HG03469 (cell line): ENCODE results near the gene ZNF497.
"Not testable (repeated sequence)": the region's sequence is repeated elsewhere in the genome, so short reads cannot be mapped to it uniquely, and the experiment has no call there.

Experiments used
- ATAC-seq: cut with Tn5 transposase; IDR thresholded peaks from one replicate; pipeline ENCODE4 v1.9.1; 2021; ENCODE audit warnings: mild to moderate bottlenecking, moderate library complexity, moderate number of reproducible peaks; ENCODE audit not compliant: unreplicated experiment

Gene ZNF497

DNA sequence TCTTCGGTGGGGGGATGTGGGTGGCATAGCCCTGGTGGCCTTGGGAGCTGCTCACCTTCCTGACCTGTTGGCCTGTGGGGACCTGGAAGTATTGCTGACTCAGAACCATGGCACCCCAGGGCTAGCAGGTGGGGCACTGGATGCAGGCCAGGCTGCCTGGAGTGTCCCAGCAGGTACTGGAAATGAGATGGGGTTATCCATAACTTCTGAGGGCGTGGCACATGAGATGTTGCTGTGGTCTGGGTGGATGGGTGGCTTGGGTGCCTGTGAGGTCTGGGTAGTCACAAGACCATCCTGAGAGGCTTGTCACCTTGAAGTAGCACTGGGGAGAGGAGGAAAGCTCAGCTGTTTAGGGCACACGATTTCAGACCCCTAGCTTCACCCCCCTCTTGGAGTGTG lies 32.3 kb upstream of the ZNF497 start:
- no peak for ATAC-seq

DNA sequence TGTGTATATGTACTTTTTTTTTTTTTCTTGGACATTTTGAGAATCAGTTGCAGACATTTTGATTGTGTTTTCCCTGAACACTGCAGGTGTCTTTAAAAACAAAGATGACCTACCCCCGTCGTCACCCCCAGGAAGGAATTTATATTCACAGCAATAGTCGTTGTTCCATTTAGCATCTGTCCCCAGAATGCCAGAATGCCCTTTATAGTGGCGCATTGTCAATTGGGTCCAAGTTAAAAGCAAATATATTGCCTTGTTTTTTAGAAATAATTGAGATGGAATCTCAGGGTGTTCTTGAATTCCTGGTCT lies 31.1 kb upstream of the ZNF497 start:
- no peak for ATAC-seq

DNA sequence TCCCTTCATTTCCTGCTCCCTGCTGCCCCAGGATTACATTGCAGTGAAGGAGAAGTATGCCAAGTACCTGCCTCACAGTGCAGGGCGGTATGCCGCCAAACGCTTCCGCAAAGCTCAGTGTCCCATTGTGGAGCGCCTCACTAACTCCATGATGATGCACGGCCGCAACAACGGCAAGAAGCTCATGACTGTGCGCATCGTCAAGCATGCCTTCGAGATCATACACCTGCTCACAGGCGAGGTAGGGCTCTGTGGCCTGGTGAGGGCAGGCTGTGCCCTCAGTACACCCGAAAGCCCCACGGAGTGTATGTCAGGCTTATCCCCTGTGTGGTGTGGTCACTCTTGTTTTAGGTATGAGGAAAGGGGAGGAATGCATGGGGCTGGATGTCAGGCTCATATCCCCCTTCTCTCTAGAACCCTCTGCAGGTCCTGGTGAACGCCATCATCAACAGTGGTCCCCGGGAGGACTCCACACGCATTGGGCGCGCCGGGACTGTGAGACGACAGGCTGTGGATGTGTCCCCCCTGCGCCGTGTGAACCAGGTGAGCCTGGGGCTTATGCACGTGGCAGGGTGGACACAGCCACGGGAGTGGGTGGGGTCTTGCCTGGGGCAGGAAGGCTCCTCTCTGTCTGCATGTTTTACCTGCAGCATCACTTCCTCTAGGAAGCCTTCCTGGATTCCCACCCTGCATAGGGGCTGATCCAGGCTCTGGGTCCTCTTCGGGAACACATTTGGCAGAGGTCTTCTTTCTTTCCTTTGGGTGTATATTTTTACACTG lies 30.6 kb upstream of the ZNF497 start:
- no peak for ATAC-seq

DNA sequence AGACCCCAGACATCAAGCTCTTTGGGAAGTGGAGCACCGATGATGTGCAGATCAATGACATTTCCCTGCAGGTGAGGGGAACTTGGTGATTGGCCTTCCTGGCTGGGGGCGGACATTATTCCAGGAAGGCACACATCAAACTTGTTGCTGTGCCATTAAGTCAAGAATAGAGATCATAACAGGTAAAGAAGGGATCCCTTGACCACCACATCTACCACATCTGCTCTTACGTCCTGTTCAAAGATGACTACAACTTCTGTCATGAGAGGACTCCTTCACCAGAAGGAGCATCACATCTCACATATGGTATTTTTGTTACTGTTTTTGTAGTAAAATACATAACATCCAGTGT lies 25.6 kb upstream of the ZNF497 start:
- ATAC-seq, result no peak

DNA sequence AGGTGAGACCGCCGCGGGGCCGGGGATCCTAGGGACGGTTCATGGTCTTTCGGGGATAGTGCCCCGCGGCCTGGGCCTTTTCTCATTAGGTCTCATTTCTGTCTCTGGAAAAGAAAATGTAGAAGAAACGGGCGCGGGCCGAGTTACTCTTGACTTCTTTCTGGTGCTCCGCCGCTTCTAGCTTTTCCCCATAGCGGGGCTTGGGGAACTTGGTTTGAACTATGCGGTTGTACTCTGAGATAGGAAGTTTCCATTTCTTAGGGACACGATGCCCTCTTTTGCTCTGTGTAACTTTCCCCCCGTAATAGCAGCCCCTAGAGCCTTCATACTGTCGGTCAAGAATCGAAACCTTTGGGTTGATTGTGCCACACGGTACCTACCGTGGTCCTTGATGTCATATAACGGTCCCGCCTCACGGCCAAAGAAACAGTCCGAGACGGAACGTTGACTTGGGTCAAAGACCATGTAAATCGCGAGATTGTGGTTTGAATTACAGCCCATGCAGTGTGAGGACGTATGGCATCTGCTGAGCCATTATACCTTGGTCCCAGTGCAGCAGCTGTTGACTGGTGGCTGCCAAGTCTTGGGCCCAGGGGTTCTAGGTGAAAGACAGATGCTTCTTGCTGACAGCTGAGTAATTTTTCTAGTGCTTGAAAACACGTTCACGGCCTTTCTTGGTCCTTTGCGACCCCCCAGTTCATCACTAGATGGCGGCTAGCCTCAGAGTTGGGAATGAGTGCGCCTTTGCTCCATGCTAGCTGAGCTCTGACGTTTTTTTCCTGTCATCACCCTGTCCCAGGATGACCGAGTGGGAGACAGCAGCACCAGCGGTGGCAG lies 25.0 kb upstream of the ZNF497 start:
- no peak for ATAC-seq

DNA sequence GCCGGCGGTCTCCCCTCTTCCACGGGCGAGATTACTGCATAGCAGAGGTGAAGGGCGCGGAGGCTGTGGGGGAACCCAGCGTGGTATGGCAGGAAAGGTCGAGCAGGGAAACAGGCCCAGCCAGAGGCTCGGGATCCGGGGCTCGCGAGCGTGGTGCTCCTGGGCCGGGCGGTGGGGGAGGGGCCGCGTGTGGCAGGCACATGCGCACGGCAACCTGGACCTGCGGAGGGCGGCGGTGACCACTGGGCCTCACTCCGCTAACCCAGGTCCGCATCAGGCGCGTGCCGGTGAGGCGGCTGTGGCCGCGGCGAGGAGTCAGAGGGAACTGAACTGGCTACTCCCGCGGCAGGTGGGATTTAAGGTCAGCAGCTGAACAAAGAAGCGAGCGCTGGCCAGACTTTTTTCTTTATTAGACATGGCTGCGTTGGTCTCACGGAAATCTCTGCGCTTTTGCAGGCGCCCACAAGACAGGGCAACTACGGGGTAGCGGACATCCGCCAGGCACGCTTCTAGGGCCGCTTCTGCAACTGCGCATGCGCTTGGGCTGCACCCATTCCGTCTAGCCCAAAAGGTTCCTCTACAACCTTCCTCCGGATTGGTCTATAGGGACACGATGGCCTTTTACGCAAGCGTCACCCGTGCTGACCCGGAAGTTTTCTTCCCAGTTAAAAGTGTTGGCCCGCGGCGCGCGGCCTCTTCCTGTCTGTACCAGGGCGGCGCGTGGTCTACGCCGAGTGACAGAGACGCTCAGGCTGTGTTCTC lies 24.2 kb upstream of the ZNF497 start, which contains the start of gene RPS5:
TSS of gene RPS5 (plus strand) at position 694 of the 762 bp plus-strand sequence. CDS start 869 bp downstream, outside the sequence.
- ATAC-seq, result peak; percentile 59

DNA sequence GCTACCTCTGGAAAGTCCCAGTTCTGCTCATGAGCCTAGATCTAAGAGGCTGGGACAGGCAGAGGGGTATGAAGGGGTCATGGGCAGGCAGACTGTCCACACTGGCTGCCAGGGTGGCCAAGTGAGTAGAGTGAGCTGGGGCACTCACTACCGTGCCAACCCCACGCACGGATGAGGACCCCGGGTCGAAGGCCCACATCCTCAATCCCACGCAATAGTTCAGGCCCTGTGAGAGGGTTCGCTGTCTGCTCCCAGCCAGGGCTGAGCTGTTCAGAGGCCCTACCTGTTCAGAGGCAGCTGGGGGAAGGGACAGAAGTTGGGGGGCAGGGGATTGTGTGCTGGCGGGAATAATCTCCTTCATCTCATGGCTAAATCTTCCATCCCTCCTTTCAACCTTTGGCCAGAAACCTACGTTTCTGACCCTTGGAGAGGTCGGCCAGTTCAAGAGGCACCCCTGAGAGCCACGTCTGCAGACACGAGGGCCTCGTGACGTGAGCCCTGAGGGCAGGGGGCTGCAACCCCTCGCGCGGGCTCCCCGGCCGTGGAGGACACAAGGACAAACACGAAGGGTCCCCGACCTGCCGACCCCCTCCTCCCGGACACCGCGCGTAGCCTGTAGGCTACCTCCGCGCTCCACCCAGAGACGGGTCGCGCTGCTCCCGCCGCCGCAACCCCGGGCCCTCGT lies 23.5 kb upstream of the ZNF497 start:
- no peak for ATAC-seq

DNA sequence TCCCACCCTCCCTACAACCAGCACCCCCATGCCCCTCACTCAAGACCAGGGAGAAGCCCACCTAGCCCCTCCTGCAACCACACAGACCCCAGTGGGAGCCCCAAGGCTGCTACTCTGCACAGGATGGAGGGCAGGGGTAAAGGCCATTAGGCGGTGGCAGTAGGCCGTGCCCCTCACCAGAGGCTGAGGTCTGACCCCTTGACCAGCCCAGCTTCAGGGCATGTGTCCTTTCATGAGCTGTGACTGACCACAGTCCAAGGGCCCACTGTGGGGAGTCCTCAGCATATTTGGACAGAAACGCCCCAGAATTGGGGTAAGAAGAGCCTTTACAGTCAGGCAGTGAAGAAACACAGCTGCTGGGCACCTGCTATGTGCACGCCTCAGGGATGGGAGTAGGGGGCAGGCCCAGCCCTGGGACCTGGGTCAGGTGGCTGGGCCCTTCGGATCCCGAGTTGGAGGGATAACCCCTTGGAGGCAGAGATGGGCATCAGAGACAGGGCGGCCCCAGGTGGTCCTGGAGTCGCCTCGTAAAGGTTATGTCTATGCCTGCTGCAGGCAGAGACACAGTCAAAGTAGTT lies 22.9 kb upstream of the ZNF497 start:
- no peak for ATAC-seq

DNA sequence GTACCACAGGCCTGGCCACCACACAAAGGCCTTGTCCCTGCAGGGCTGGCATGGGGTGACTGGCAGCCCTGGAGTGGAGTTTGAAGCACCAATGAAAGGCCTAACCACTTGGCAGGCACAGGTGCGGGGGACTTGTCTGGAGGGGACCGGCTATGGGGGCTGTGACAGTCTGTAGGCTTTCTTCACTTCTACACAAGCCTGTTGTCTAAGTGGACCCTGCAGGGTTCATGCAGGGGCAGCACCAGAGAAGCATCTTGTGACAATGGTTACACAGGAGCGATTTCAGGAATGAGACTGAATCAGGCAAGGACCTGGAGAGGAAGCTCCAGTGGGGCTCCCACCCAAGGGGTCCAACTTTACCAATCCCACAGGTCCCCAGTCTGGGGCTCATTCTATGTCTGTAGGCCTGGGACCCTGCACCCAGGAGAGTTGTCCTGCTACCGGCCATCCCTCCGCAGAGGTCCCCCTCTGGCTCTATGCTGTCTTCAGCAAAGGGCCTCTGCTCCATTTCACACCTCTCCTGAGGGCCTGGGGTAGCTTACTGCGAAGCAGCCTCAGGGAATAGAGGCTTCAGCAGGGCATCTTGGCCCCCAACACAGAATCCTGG lies 20.5 kb upstream of the ZNF497 start:
- ATAC-seq, result no peak

DNA sequence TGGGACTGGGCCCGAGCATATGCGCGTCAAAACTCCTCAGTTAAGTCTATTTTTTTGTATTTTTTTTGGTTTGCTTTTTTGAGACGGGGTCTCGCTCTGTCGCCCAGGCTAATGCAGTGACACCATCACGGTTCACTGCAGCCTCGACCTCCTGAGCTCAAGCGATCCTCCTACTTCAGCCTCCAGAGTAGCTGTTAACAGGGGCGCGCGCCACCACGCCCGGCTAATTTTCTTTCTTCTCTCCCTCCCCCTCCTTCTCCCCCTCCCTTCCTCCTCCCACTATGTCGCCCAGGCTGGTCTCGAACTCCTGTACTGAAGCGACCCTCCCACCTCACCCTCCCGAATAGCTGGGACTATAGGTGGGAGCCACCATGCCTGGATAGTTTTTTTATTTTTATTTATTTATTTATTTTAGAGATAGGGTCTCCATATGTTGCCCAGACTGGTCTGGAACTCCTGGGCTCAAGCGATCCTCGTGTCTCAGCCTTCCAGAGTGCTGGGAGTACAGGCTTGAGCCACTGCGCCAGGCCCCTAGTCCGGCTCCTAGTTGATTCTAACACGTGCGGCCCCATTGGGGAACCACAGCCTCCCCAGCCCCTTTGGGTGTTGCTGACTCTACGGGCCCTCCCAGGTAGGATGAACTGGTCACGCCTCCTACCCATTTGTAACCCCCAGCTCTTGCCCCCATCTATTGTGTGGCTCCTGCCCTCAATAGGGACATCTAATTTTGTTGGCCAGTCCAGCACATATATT lies 19.1 kb upstream of the ZNF497 start:
- ATAC-seq, result no peak

DNA sequence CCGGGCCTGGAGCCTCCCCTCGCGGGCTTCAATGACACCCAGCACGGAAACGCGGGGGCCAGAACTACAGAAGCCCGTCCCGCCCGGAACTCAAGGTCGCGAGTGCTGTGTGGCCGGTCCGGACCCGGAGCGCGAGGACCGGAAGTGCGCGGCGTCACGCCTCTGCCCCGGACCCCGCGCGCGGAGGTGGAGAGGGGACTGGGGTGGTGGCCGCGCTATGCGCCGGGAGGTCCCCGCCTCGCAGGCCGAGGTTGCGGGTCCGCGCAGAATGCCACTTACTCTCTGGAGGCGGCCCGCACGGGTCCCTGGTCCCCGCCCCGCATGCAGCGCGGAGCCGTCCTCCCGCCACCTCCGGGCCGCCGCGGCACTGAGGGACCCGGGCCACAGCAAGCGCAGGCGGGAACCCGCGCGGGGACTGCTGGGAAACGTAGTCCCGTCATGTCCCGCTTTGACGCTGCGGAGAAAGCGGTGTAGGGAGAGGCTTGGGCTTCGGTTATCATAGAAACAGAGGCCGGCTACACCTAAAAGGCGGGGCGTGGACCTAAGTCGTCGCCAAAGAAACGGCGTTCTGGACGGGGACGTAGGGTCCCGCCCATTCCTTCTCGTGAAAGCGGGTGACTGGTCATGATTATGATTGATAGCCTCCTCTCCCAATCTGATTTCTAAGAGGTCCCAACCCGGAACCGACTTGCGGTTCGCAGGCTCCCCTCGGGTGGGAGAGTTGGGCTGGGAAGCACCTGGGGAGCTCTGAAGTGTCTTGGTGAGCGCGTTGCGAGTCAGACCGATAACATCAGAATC lies 18.3 kb upstream of the ZNF497 start, which contains the start of gene ZNF837:
TSS of gene ZNF837 (minus strand) at position 369 of the 798 bp plus-strand sequence. CDS start 11,698 bp downstream, outside the sequence.
- peak; percentile 57 for ATAC-seq

DNA sequence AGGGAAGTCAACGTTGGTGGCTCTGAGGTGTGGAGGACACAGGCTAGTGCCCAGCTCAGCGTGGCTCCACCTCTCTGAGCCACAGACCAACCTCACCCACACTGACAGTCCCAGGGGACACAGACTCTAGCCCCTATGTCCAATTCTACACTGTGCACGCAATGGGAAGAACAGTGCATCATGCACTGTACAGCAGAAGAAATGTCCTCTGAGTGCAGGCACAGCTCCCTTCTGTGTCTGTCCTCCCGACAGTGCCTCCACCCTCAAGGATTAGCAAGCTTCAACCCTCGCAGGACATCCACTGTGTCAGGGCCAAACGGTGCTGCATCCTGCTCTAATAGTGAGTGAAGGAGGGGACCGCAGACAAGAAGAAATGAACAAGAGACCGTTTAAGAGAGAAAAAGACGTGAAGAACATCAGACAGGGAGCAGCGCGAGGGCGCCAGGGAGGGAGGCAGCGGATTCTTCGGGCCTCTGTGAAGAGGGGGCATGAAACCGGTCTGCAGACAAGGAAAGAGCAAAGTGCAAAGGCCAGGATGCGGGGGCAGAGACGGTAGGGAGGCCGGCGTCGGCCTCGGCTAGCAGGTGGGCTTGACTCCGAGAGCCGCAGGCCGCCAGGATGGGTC lies 17.6 kb upstream of the ZNF497 start:
- ATAC-seq, result no peak

DNA sequence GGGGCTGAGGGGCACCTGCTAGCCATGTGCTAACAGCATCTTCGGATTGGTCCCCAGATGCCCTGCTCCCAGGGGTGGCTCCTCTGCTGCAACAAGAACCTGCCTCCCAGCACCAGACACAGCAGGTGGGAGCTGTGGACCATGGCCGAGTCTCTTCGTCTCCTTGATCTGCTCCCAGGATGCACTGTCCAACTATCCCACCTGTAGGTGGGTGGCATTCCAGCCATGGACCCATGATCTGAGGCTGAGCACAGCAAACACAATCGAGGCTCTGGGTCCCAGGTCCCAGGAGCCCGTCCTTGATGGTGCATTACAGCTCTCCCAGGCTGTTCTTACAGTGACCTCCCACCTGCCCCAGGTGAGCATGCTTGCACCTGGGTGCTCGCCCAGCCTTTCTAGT lies 16.7 kb upstream of the ZNF497 start:
- no peak for ATAC-seq

DNA sequence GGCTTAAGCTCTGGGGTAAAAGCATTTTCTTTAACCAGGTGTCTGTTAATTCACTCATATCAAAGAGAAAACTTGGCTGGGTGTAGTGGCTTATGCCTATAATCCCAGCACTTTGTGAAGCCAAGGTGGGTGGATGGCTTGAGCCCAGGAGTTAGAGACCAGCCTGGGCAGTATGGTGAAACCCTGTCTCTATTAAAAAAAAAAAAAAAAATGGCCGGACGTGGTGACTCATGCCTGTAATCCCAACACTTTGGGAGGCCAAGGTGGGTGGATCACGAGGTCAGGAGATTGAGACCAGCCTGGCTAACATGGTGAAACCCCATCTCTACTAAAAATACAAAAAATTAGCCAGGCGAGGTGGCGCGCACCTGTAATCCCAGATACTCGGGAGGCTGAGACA lies 14.2 kb upstream of the ZNF497 start:
- ATAC-seq, result not testable (repeated sequence)

DNA sequence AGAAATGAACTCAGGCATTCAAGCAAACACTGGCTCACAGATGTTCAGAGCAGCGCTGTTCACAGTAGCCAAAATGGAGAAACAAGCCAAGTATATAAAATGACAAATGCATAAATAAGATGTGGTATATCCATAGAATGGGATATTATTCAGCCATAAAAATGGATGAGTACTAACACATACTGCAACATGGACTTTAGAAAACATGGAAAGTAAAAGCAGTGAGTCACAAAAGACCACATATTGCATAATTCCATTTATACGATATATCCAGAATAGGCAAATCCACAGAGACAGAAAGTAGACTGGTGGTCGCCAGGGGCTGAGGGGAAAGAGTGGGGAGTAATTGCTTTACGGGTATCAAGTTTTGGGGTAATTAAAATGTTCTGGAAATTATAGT lies 11.6 kb upstream of the ZNF497 start:
- ATAC-seq, result no peak

DNA sequence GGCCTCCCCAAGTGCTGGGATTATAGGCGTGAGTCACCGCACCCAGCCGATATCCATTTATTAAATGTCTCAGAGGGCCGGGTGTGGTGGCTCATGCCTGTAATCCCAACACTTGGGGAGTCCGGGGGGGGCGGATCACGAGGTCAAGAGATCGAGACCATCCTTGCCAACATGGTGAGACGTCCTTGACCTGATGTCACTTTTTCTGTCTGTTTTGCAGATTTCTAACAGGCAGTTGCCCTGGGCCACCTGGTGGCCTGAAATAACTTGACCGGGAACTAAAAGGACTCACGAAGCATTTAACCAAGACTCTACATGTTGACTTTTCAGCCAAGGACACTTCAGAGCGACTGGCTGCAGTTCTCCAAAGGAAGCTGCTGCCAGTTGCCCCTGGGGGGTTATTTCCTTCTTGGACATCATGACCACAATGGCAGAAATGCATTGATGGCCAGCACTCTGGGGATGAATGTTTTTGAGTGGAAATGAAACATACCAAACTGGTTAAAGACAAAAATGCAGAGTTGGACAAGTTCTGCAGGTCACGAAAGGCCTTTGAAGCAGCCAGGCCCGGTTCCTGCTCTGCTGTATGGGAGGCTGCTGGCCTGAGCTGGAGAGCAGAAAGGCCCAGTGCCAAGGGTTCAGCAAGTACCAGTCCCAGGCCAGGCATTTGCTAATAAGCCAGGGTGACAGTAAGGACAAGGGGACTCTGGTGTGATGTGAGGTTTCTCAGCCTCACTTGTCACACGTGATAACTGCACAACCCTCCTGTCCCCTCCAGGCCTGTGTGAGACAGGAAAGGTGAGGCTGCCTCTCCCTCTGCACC lies 10.0 kb upstream of the ZNF497 start:
- ATAC-seq, result no peak
